Naive thymus-derived CD4-positive, alpha-beta T cell (primary cell): ENCODE measurements around the gene CDKAL1. TPM values are rescaled to one million over a fixed set of nuclear protein-coding genes. Genes with fewer than 3 reads are reported as not detected.

Experiments used
- ATAC-seq: fragments of 150-1000 bp; cut with Tn5 transposase; 2 replicates; pipeline ENCODE4 v1.10.0; 2021; ENCODE audit warnings: mild to moderate bottlenecking, moderate library complexity
- CTCF ChIA-PET: fragments of 350-600 bp; sonication (Branson Sonifier 250); formaldehyde crosslinking; loops from one replicate; lab custom pipeline; 2021; ENCODE audit warnings: antibody characterized with exemption; lab: Charles Lee
- POLR2A ChIA-PET: fragments of 350-600 bp; sonication (Branson Sonifier 250); formaldehyde crosslinking; loops from one replicate; lab custom pipeline; 2021; ENCODE audit warnings: antibody characterized with exemption, inconsistent platforms; lab: Charles Lee
- DNase-seq, 9 donors: peaks; one replicate each; pipeline versions ENCODE4 v3.0.0 to v3.0.0-alpha.2; 2020 to 2022; ENCODE audit warnings: mixed read lengths in 1 of 9
- H3K27ac ChIP-seq: one replicate; pipeline ENCODE4 v1.7.0; 2013; ENCODE audit warnings: mild to moderate bottlenecking, low read depth, low read length, moderate library complexity
- H3K27me3 ChIP-seq, 2 donors: one replicate each; pipeline ENCODE4 v1.7.0; 2013; ENCODE audit warnings: low read length in 2 of 2, mild to moderate bottlenecking in 2 of 2, moderate library complexity in 2 of 2; ENCODE audit not compliant: control insufficient read depth in 2 of 2, insufficient read depth in 2 of 2
- H3K36me3 ChIP-seq, 3 experiments: 1 replicate in 2 of 3; 2 replicates in 1 of 3; pipeline ENCODE4 v1.7.0; 2013; ENCODE audit warnings: low read length in 3 of 3, mild to moderate bottlenecking in 3 of 3, moderate library complexity in 1 of 3; ENCODE audit not compliant: insufficient read depth in 3 of 3, control insufficient read depth in 2 of 3
- H3K4me1 ChIP-seq, 2 donors: one replicate each; pipeline ENCODE4 v1.7.0; 2013; ENCODE audit warnings: low read length in 2 of 2, mild to moderate bottlenecking in 2 of 2, moderate library complexity in 1 of 2; ENCODE audit not compliant: control insufficient read depth in 2 of 2, insufficient read depth in 2 of 2
- H3K4me3 ChIP-seq: 2 replicates; pipeline ENCODE4 v1.7.0; 2013; ENCODE audit warnings: mild to moderate bottlenecking, low read length
- H3K9me3 ChIP-seq, 3 experiments: 1 replicate in 2 of 3; 2 replicates in 1 of 3; pipeline ENCODE4 v1.7.0; 2013; ENCODE audit warnings: low read length in 3 of 3; ENCODE audit not compliant: control insufficient read depth in 2 of 3
- H3K27ac Mint-ChIP-seq, 9 donors: one replicate each; pipeline ENCODE4 v1.8.0; 2020 to 2022; ENCODE audit warnings: mixed read lengths in 9 of 9, mild to moderate bottlenecking in 8 of 9, moderate library complexity in 5 of 9, inconsistent platforms in 2 of 9
- H3K27me3 Mint-ChIP-seq, 5 donors: one replicate each; pipeline ENCODE4 v1.8.0; 2021 to 2022; ENCODE audit warnings: mixed read lengths in 5 of 5, mild to moderate bottlenecking in 1 of 5
- H3K36me3 Mint-ChIP-seq, 5 donors: one replicate each; pipeline ENCODE4 v1.8.0; 2020 to 2022; ENCODE audit warnings: mixed read lengths in 5 of 5, mild to moderate bottlenecking in 3 of 5, inconsistent platforms in 1 of 5
- H3K4me1 Mint-ChIP-seq, 7 donors: one replicate each; pipeline ENCODE4 v1.8.0; 2020 to 2022; ENCODE audit warnings: mixed read lengths in 7 of 7, mild to moderate bottlenecking in 3 of 7, inconsistent platforms in 1 of 7
- H3K4me3 Mint-ChIP-seq, 10 donors: one replicate each; pipeline ENCODE4 v1.8.0; 2020 to 2022; ENCODE audit warnings: mild to moderate bottlenecking in 10 of 10, mixed read lengths in 10 of 10, moderate library complexity in 6 of 10, inconsistent platforms in 2 of 10
- H3K9me3 Mint-ChIP-seq, 11 donors: one replicate each; pipeline ENCODE4 v1.8.0; 2020 to 2022; ENCODE audit warnings: mixed read lengths in 11 of 11, mild to moderate bottlenecking in 4 of 11, inconsistent platforms in 1 of 11, moderate library complexity in 1 of 11
- intact Hi-C, 2 donors: fragments of 100-400 bp; cut with micrococcal nuclease; formaldehyde crosslinking; loops; one replicate each; pipeline ENCODE4 v1.15.1; 2023
- polyA plus RNA-seq, 2 donors: library from polyadenylated mRNA; unstranded; fragments of 300-500 nt; fragmentation: Illumina TruSeq; gene quantifications; one replicate each; pipeline ENCODE4 v1.2.3, GENCODE V29; 2021
- total RNA-seq, 6 experiments: library from RNA in 5 of 6; stranded (reverse) in 5 of 6; gene quantifications; 1 replicate in 5 of 6; 2 replicates in 1 of 6; pipeline ENCODE4 v1.2.3 and lab custom pipeline; 2021 to 2026

The CDKAL1 gene
- total and polyA plus RNA-seq, 7 experiments from 2014 or later, result 23.6 to 35.8 (median 29.8) TPM

GRCh38 chr6:20847904-20848303 is 313.6 kb downstream of the CDKAL1 start:
- peaks cover 0 to 18% (median 2%) of the 10 kb centered on the region in 7 donors for H3K4me1 Mint-ChIP-seq
- no peak overlapping the region for H3K4me3 Mint-ChIP-seq
- DNase-seq (no peak), ATAC-seq (no peak)
- ChIA-PET POLR2A (no interaction called here), CTCF (no interaction called here)
- no peaks in the 10 kb centered on the region for H3K36me3 ChIP-seq
- H3K4me1 ChIP-seq, result no peaks in the 10 kb centered on the region
- no peak overlapping the region for H3K27ac ChIP-seq
- no peaks in the 10 kb centered on the region for H3K27me3 ChIP-seq
- peaks cover 0 to 2% (median 0%) of the 10 kb centered on the region in 11 donors for H3K9me3 Mint-ChIP-seq
- no peak overlapping the region for H3K4me3 ChIP-seq
- H3K36me3 Mint-ChIP-seq, result peaks cover 5 to 49% (median 43%) of the 10 kb centered on the region in 5 donors
- intact Hi-C loops, result no loop called here
- H3K27ac Mint-ChIP-seq, result no peak overlapping the region
- no peaks in the 10 kb centered on the region for H3K9me3 ChIP-seq
- no peaks in the 10 kb centered on the region for H3K27me3 Mint-ChIP-seq

DNA sequence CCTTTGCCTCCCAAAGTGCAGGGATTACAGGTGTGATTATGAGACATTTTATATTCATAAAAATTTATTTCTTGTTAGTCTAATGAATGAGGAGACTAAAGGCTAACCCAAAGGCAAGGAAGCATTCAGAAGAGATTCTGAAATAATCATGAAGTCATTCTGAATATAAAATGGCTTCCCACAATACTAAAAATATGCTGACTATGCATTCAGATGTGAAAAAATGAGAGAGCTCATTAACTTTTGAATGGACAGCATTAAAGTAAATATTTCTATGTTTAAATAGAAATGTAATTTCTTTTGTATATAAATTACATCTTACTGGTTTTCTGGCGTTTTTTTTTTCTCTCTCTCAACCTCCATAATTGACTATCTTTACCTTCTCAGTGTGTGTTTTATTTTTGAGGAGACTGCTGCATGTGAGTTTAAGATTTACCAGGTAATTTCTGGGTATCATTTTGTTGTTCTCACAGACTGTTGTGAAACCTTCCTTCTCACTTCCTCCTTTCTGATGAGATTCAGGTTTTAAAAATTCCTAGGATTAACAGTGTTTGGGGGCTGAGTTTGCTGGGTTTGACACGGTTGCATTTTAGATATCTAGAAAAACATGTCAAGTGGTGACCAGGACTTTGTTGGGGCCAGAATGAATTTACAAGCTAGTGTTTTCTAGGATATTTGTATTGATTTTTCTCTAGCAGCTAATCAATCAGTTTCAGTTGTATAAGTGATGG is 316.6 kb downstream of the CDKAL1 start:
- Histone ChIP-seq H3K27me3 (no peaks in the 10 kb centered on the region), H3K9me3 (no peaks in the 10 kb centered on the region), H3K27ac (no peak overlapping the region), H3K4me3 (no peak overlapping the region), H3K36me3 (no peaks in the 10 kb centered on the region), H3K4me1 (no peaks in the 10 kb centered on the region)
- Mint-ChIP-seq H3K27ac (no peak overlapping the region), H3K4me3 (no peak overlapping the region), H3K9me3 (no peaks in the 10 kb centered on the region), H3K4me1 (peaks cover 0 to 15% (median 0%) of the 10 kb centered on the region in 7 donors), H3K36me3 (peaks cover 0 to 50% (median 42%) of the 10 kb centered on the region in 5 donors), H3K27me3 (no peaks in the 10 kb centered on the region)
- intact Hi-C loops, result no loop called here
- ChIA-PET POLR2A (no interaction called here), CTCF (no interaction called here)
- DNase-seq (no peak), ATAC-seq (no peak)

DNA sequence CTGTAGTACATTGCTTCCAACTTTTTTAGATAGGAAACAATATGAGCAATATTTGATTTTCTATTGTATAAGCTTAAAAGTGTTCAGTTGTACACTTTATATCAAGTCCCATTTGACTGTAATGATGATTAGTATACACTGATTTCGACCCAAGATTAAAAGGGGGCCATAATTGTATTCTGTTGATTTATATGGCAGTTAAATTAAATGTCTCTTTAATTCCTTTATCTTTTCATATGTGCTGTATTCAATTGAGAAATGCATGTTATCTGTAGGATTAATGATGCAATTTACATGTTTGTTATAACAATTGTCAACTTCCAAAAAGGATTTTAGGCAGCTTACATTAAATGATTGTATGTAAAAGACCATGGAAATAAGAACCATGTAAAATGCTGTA is 317.5 kb downstream of the CDKAL1 start:
- Mint-ChIP-seq H3K4me1 (peaks cover 0 to 8% (median 0%) of the 10 kb centered on the region in 7 donors), H3K36me3 (peaks cover 0 to 45% (median 39%) of the 10 kb centered on the region in 5 donors), H3K27ac (no peak overlapping the region), H3K4me3 (no peak overlapping the region), H3K27me3 (no peaks in the 10 kb centered on the region), H3K9me3 (no peaks in the 10 kb centered on the region)
- H3K27me3 ChIP-seq, result no peaks in the 10 kb centered on the region
- H3K4me3 ChIP-seq, result no peak overlapping the region
- ATAC-seq (no peak), DNase-seq (no peak)
- intact Hi-C loops, result no loop called here
- no peaks in the 10 kb centered on the region for H3K4me1 ChIP-seq
- POLR2A ChIA-PET, result no interaction called here
- no peak overlapping the region for H3K27ac ChIP-seq
- H3K9me3 ChIP-seq, result no peaks in the 10 kb centered on the region
- CTCF ChIA-PET, result no interaction called here
- no peaks in the 10 kb centered on the region for H3K36me3 ChIP-seq

- Mint-ChIP-seq H3K4me1 (peaks cover 0 to 6% (median 0%) of the 10 kb centered on the region in 7 donors), H3K9me3 (no peaks in the 10 kb centered on the region), H3K36me3 (peaks cover 0 to 36% (median 26%) of the 10 kb centered on the region in 5 donors), H3K27me3 (no peaks in the 10 kb centered on the region), H3K4me3 (no peak overlapping the region), H3K27ac (no peak overlapping the region)
- H3K4me3 ChIP-seq, result no peak overlapping the region
- no peaks in the 10 kb centered on the region for H3K4me1 ChIP-seq
- ChIA-PET CTCF (no interaction called here), POLR2A (no interaction called here)
- H3K27ac ChIP-seq, result no peak overlapping the region
- H3K9me3 ChIP-seq, result no peaks in the 10 kb centered on the region
- ATAC-seq (no peak), DNase-seq (no peak)
- H3K27me3 ChIP-seq, result no peaks in the 10 kb centered on the region
- intact Hi-C loops, result no loop called here
- H3K36me3 ChIP-seq, result no peaks in the 10 kb centered on the region
Observed at GRCh38 chr6:20853828-20854227, 319.6 kb downstream of the CDKAL1 start.

- Mint-ChIP-seq H3K9me3 (no peaks in the 10 kb centered on the region), H3K4me3 (no peak overlapping the region), H3K27ac (no peak overlapping the region), H3K36me3 (peaks cover 0 to 47% (median 27%) of the 10 kb centered on the region in 5 donors), H3K4me1 (peaks cover 0 to 3% (median 0%) of the 10 kb centered on the region in 7 donors), H3K27me3 (no peaks in the 10 kb centered on the region)
- Histone ChIP-seq H3K36me3 (no peaks in the 10 kb centered on the region), H3K4me1 (no peaks in the 10 kb centered on the region), H3K9me3 (no peaks in the 10 kb centered on the region), H3K4me3 (no peak overlapping the region), H3K27ac (no peak overlapping the region), H3K27me3 (no peaks in the 10 kb centered on the region)
- POLR2A ChIA-PET, result no interaction called here
- CTCF ChIA-PET, result no interaction called here
- DNase-seq (no peak), ATAC-seq (no peak)
- intact Hi-C loops, result no loop called here
Observed at GRCh38 chr6:20856681-20857288, 322.5 kb downstream of the CDKAL1 start.

- POLR2A ChIA-PET, result no interaction called here
- no peak overlapping the region for H3K4me3 Mint-ChIP-seq
- intact Hi-C loops, result no loop called here
- Histone ChIP-seq H3K4me1 (no peaks in the 10 kb centered on the region), H3K27me3 (no peaks in the 10 kb centered on the region), H3K9me3 (no peaks in the 10 kb centered on the region), H3K36me3 (no peaks in the 10 kb centered on the region), H3K4me3 (no peak overlapping the region), H3K27ac (no peak overlapping the region)
- CTCF ChIA-PET, result no interaction called here
- H3K36me3 Mint-ChIP-seq, result peaks cover 0 to 26% (median 10%) of the 10 kb centered on the region in 5 donors
- peaks cover 0 to 3% (median 0%) of the 10 kb centered on the region in 7 donors for H3K4me1 Mint-ChIP-seq
- H3K27ac Mint-ChIP-seq, result no peak overlapping the region
- ATAC-seq (no peak), DNase-seq (no peak)
- H3K27me3 Mint-ChIP-seq, result no peaks in the 10 kb centered on the region
- no peaks in the 10 kb centered on the region for H3K9me3 Mint-ChIP-seq
Observed at GRCh38 chr6:20861481-20861880, 327.2 kb downstream of the CDKAL1 start.
